ENCODE measurements around the gene ZBTB47.

DNA sequence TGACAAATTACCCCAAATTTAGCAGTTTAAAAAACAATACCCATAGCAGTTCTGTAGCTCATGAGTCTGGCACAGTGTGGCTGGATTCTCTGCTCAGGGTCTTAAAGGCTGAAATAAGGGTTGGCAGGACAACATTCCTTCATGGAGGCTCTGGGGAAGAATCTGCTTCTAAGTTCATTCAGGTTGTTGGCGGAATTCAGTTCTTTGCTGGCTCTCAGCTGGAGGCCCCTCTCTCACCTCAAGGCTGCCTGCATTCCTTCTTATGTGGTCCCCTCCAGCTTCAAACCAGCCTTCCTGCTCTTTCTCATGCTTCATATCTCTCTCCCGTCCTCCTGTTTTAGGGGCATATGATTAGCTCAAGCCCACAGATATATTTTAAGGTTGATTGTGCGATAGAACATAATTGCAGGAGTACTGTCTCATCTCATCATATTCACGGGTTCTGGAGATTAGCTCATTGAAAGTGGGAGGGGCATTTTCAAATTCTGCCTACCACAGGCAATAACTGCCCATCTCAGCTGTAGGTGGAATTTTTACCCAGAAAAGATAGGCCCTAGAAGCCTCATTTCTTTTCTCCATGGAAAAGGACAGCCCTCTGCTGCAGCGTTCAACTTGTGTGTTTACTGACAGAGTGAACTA lies 5.6 kb upstream of the ZBTB47 start:
- TF ChIP-seq POLR2AphosphoS5 (IDR thresholded peaks at IDR 0.05; ENCODE audit: low read depth, low read length) (no peak), POLR2A (IDR thresholded peaks at IDR 0.05; ENCODE audit: low read depth, low read length) (no peak), TAF1 (IDR thresholded peaks at IDR 0.05; ENCODE audit: borderline replicate concordance, low read depth, low read length) (no peak)
